GM23248 (cell line): ENCODE measurements around the gene CTNND2. TPM values are rescaled to one million over a fixed set of nuclear protein-coding genes. Genes with fewer than 3 reads are reported as not detected.
A peak's percentile ranks its signal among the peaks of the same experiment; 100 is the strongest.

Source experiments
- DNase-seq: peaks from one replicate; pipeline ENCODE4 v3.0.0-alpha.2; 2015
- H2AFZ ChIP-seq: fragments of 200-600 bp; sonication (generic); 2 replicates; pipeline ENCODE4 v1.6.1; 2016; ENCODE audit warnings: antibody characterized with exemption
- H3F3A ChIP-seq: fragments of 200-600 bp; sonication (generic); 2 replicates; pipeline ENCODE4 v1.6.1; 2016; ENCODE audit warnings: mild to moderate bottlenecking, antibody characterized with exemption, mixed run types; ENCODE audit not compliant: insufficient read depth
- H3K27ac ChIP-seq: fragments of 200-600 bp; sonication (generic); 2 replicates; pipeline ENCODE4 v1.5.1; 2016; ENCODE audit warnings: mild to moderate bottlenecking
- H3K27me3 ChIP-seq: fragments of 200-600 bp; sonication (generic); replicated peaks from 2 replicates; pipeline ENCODE4 v1.6.1; 2016; ENCODE audit warnings: mild to moderate bottlenecking; ENCODE audit not compliant: insufficient read depth
- H3K36me3 ChIP-seq: fragments of 200-600 bp; sonication (generic); 2 replicates; pipeline ENCODE4 v1.6.1; 2016; ENCODE audit warnings: low read depth, mild to moderate bottlenecking
- H3K4me1 ChIP-seq: fragments of 200-600 bp; sonication (generic); 2 replicates; pipeline ENCODE4 v1.6.1; 2016; ENCODE audit warnings: mild to moderate bottlenecking; ENCODE audit not compliant: insufficient read depth
- H3K4me2 ChIP-seq: fragments of 200-600 bp; sonication (generic); one replicate; pipeline ENCODE4 v1.6.1; 2016; ENCODE audit warnings: mild to moderate bottlenecking; ENCODE audit not compliant: unreplicated experiment
- H3K4me3 ChIP-seq: fragments of 200-600 bp; sonication (generic); 2 replicates; pipeline ENCODE4 v1.5.1; 2016; ENCODE audit warnings: mild to moderate bottlenecking
- H3K79me2 ChIP-seq: fragments of 200-600 bp; sonication (generic); 2 replicates; pipeline ENCODE4 v1.6.1; 2016; ENCODE audit warnings: mild to moderate bottlenecking; ENCODE audit not compliant: insufficient read depth
- H3K9ac ChIP-seq: fragments of 200-600 bp; sonication (generic); 2 replicates; pipeline ENCODE4 v1.6.1; 2016; ENCODE audit warnings: mild to moderate bottlenecking
- H3K9me2 ChIP-seq: fragments of 200-600 bp; sonication (generic); 2 replicates; pipeline ENCODE4 v1.6.1; 2016; ENCODE audit warnings: mixed run types, mild to moderate bottlenecking, moderate library complexity; ENCODE audit not compliant: insufficient read depth
- H3K9me3 ChIP-seq: fragments of 200-600 bp; sonication (generic); one replicate; pipeline ENCODE4 v1.6.1; 2017; ENCODE audit warnings: low read depth
- H4K20me1 ChIP-seq: fragments of 200-600 bp; sonication (generic); 2 replicates; pipeline ENCODE4 v1.6.0; 2016; ENCODE audit not compliant: insufficient read depth
- EZH2 ChIP-seq: fragments of 200-600 bp; sonication (generic); IDR thresholded peaks from 2 replicates; pipeline ENCODE4 v1.6.1; 2018; ENCODE audit warnings: antibody characterized with exemption, mild to moderate bottlenecking; ENCODE audit not compliant: insufficient read depth, poor library complexity, severe bottlenecking
- EZH2phosphoT487 ChIP-seq: fragments of 200-600 bp; sonication (generic); IDR thresholded peaks from 2 replicates; pipeline ENCODE4 v1.6.1; 2018; ENCODE audit warnings: antibody characterized with exemption, moderate library complexity, mild to moderate bottlenecking, low read depth; ENCODE audit not compliant: insufficient read depth
- WGBS, 2 experiments: methylation state at CpG; one replicate each; pipeline ENCODE4 v1.1.6; 2015 to 2017; ENCODE audit warnings: low lambda C conversion rate in 2 of 2, low coverage in 1 of 2; ENCODE audit errors: missing lambda C conversion rate in 2 of 2; 5-methylcytosine and 5-hydroxymethylcytosine counted together
- in situ Hi-C: fragments of 300-500 bp; cut with MboI; formaldehyde crosslinking; loops from 2 replicates; pipeline ENCODE4 v1.15.0; 2020
- polyA plus RNA-seq: library from polyadenylated mRNA; unstranded; fragments of >200 nt; fragmentation: Nextera tagmentation; extraction: Ambion mirVana; gene quantifications from 2 replicates; pipeline ENCODE4 v1.2.1, GENCODE V29; 2016
- total RNA-seq: library from RNA; depleted of rRNA; stranded (reverse); fragments of >200 nt; shearing (Covaris generic); gene quantifications from 2 replicates; pipeline ENCODE4 v1.2.3, GENCODE V29; 2014

CTNND2 gene
- total and polyA plus RNA-seq, 2 experiments from 2014 or later: not detected

- WGBS, 2 experiments: 3% methylated on average over 18 to 22 of the region's 33 CpGs
- TF ChIP-seq EZH2phosphoT487 (no peak), EZH2 (peak; percentile 83)
- no peaks in the 10 kb centered on the region for H3K9me2 ChIP-seq
- no peak overlapping the region for H3K27ac ChIP-seq
- no peak overlapping the region for H3K4me3 ChIP-seq
- H3K27me3 ChIP-seq: peaks cover 32% of the 10 kb centered on the region
- no peaks in the 10 kb centered on the region for H4K20me1 ChIP-seq
- no peaks in the 10 kb centered on the region for H3F3A ChIP-seq
- no peaks in the 10 kb centered on the region for H3K4me1 ChIP-seq
- peak; percentile 2 for DNase-seq
- H3K79me2 ChIP-seq: no peaks in the 10 kb centered on the region
- H3K9ac ChIP-seq: no peak overlapping the region
- no peaks in the 10 kb centered on the region for H3K9me3 ChIP-seq
- in situ Hi-C loops: no loop called here
- no peak overlapping the region for H2AFZ ChIP-seq
- no peak overlapping the region for H3K4me2 ChIP-seq
- no peaks in the 10 kb centered on the region for H3K36me3 ChIP-seq
These were observed 518.9 kb downstream of the CTNND2 start for GRCh38 chr5:11385251-11385900.

DNA sequence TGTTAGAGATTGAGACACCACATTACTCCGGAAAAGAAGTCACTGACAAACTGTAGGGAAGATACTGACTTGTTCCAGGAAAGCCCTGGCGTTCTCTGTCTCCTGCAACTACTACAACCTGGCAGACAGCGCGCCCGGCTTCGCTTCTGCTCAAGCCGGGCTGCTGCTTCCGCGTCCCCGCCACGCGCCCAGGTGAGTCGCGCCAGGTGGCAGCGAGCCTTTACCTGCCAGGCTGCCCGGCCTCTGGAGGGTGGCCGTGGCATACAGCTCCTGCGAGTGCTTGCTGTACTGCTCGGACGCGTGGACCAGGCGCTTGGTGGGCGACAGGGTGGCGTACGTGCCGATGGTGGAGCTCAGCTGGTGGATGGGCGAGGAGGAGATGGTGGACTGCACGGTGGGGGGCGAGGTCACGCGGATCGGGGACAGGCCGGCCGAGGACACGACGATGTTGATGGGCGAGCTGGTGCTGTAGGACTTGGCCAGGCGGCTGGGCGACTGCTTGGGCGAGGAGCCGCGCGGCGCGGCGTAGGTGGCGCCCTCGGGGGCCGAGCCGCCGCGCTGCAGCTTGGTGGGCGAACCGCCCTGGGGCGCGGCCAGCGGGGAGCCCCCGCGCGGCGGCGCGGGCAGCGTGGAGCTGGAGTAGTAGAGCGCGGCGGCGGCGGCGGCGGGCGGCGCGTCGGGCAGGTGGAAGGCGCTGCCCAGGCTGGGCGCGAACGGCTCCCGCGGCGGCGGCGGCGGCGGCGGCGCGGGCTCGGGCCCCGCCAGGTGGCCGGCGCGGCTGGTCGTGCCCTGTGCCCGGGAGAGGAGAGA, 519.6 kb downstream of the CTNND2 start:
- no peak overlapping the region for H2AFZ ChIP-seq

GRCh38 chr5:11383506-11384095, 520.6 kb downstream of the CTNND2 start:
- no peak for DNase-seq
- no peaks in the 10 kb centered on the region for H3K36me3 ChIP-seq
- no peaks in the 10 kb centered on the region for H4K20me1 ChIP-seq
- H3F3A ChIP-seq: no peaks in the 10 kb centered on the region
- no peak overlapping the region for H3K27ac ChIP-seq
- peaks cover 32% of the 10 kb centered on the region for H3K27me3 ChIP-seq
- H3K79me2 ChIP-seq: no peaks in the 10 kb centered on the region
- in situ Hi-C loops: no loop called here
- H3K9me2 ChIP-seq: no peaks in the 10 kb centered on the region
- no peak overlapping the region for H2AFZ ChIP-seq
- no peaks in the 10 kb centered on the region for H3K4me1 ChIP-seq
- no peak overlapping the region for H3K4me2 ChIP-seq
- WGBS, 2 experiments: 45 to 48% methylated on average over 7 of the region's 7 CpGs
- no peak for TF ChIP-seq EZH2
- TF ChIP-seq EZH2phosphoT487: no peak
- H3K9ac ChIP-seq: no peak overlapping the region
- H3K4me3 ChIP-seq: no peak overlapping the region
- H3K9me3 ChIP-seq: no peaks in the 10 kb centered on the region

More for the DNA sequence above, 519.6 kb downstream of the CTNND2 start:
- no peak overlapping the region for H3K4me3 ChIP-seq
- H4K20me1 ChIP-seq: no peaks in the 10 kb centered on the region
- peaks cover 32% of the 10 kb centered on the region for H3K27me3 ChIP-seq
- no peaks in the 10 kb centered on the region for H3K4me1 ChIP-seq
- no peak overlapping the region for H3K4me2 ChIP-seq
- peak; percentile 1 for DNase-seq
- no peaks in the 10 kb centered on the region for H3K9me3 ChIP-seq
- no peaks in the 10 kb centered on the region for H3K9me2 ChIP-seq
- 5 to 6% methylated on average over 50 to 70 of the region's 96 CpGs for WGBS, 2 experiments
- no peaks in the 10 kb centered on the region for H3K79me2 ChIP-seq
- H3K27ac ChIP-seq: no peak overlapping the region
- in situ Hi-C loops: no loop called here
- no peak overlapping the region for H3K9ac ChIP-seq
- no peaks in the 10 kb centered on the region for H3K36me3 ChIP-seq
- no peak for TF ChIP-seq EZH2
- TF ChIP-seq EZH2phosphoT487: no peak
- H3F3A ChIP-seq: no peaks in the 10 kb centered on the region

- in situ Hi-C loops: no loop called here
- 26 to 31% methylated on average over 5 of the region's 5 CpGs for WGBS, 2 experiments
- H3F3A ChIP-seq: no peaks in the 10 kb centered on the region
- H3K27me3 ChIP-seq: 0 out of 2 replicates have a peak, but pooled peaks cover 4% of the 10 kb centered on the region
- no peak for TF ChIP-seq EZH2
- TF ChIP-seq EZH2phosphoT487: no peak
- H3K36me3 ChIP-seq: no peaks in the 10 kb centered on the region
- no peaks in the 10 kb centered on the region for H3K9me2 ChIP-seq
- H3K79me2 ChIP-seq: no peaks in the 10 kb centered on the region
- no peak overlapping the region for H2AFZ ChIP-seq
- H4K20me1 ChIP-seq: no peaks in the 10 kb centered on the region
- H3K4me1 ChIP-seq: no peaks in the 10 kb centered on the region
- DNase-seq: no peak
- no peaks in the 10 kb centered on the region for H3K9me3 ChIP-seq
- H3K27ac ChIP-seq: no peak overlapping the region
- no peak overlapping the region for H3K4me2 ChIP-seq
- no peak overlapping the region for H3K9ac ChIP-seq
- H3K4me3 ChIP-seq: no peak overlapping the region
These were observed 525.8 kb downstream of the CTNND2 start for GRCh38 chr5:11378461-11378860.
